ENCODE data around the gene MIXL1. TPM values are rescaled to one million over a fixed set of nuclear protein-coding genes. Genes with fewer than 3 reads are reported as not detected.

Gene MIXL1
- total RNA-seq, 1 experiment from 2014 or later: not detected

DNA sequence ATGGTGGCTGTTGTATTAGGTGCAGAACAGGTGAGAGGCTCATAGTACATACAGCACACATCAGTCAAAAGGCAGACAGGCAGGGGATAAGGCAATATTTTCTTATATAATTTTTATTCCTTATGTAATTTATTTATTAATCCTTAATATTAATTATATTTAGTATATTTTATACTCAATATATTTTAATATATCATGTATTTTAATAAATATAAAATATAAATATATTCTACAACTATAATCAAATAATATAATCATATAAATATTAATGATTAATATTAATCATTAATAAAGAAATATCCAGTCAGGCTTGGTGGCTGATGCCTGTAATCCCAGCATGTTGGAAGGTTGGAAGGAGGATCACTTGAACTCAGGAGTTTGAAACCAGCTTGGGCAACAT lies 19.3 kb upstream of the MIXL1 start:
- Histone ChIP-seq H3K4me1 (ENCODE audit: control insufficient read depth in 1 of 2, insufficient read depth in 2 of 2, low read length in 2 of 2) (no peaks in the 10 kb centered on the region), H3K36me3 (ENCODE audit: control insufficient read depth in 1 of 2, insufficient read depth in 2 of 2, low read length in 2 of 2) (no peaks in the 10 kb centered on the region), H3K27ac (ENCODE audit: low read depth, low read length) (no peak overlapping the region), H3K4me3 (replicated peaks in 1 of 2; ENCODE audit: low read depth in 1 of 2, low read length in 2 of 2) (no peak overlapping the region), H3K4me2 (ENCODE audit: low read length) (no peak overlapping the region), H2AFZ (ENCODE audit: low read depth, low read length, poor library complexity, severe bottlenecking) (no peak overlapping the region), H3K27me3 (ENCODE audit: insufficient read depth, low read length) (no peaks in the 10 kb centered on the region), H4K20me1 (ENCODE audit: insufficient read depth) (no peaks in the 10 kb centered on the region), H3K9ac (ENCODE audit: low read length) (no peak overlapping the region), H3K79me2 (ENCODE audit: insufficient read depth, low read length) (no peaks in the 10 kb centered on the region), H3K9me2 (ENCODE audit: insufficient read depth) (no peaks in the 10 kb centered on the region), H3K9me3 (ENCODE audit: control insufficient read depth in 1 of 2, insufficient read depth in 1 of 2, low read depth in 1 of 2, low read length in 2 of 2) (no peaks in the 10 kb centered on the region)
- ATAC-seq: no peak
- ChIA-PET CTCF (interaction anchor here (1.1 kb wide), 1 partner anchor 79 kb away, joined by 3 read pairs; no protein-coding TSS in a partner anchor), RAD21 (ENCODE audit: low non-redundant PET in 1 of 2, low total read pairs in 2 of 2, uncharacterized antibody in 2 of 2, unreplicated experiment in 2 of 2) (no interaction called here), POLR2A (no interaction called here)
- intact Hi-C loops (cut with micrococcal nuclease): no loop called here
- no peak for DNase-seq (ENCODE audit: low read depth, low spot score)
- TF ChIP-seq SIN3A (IDR thresholded peaks at IDR 0.05; ENCODE audit: low read depth) (no peak), EGR1 (IDR thresholded peaks at IDR 0.05; ENCODE audit: low read depth) (no peak), ELF1 (IDR thresholded peaks at IDR 0.05; ENCODE audit: borderline replicate concordance, low read depth) (no peak), ATF3 (IDR thresholded peaks at IDR 0.05) (no peak), FOSL1 (IDR thresholded peaks at IDR 0.05; ENCODE audit: low read depth) (no peak), REST (IDR thresholded peaks at IDR 0.05; ENCODE audit: low read depth) (no peak), YY1 (IDR thresholded peaks at IDR 0.05; ENCODE audit: extremely low read depth, insufficient replicate concordance, low read depth, low read length) (no peak), SRF (IDR thresholded peaks at IDR 0.05; ENCODE audit: low read depth) (no peak), POLR2A (IDR thresholded peaks at IDR 0.05; ENCODE audit: borderline replicate concordance, extremely low read depth, insufficient read depth, insufficient read length) (no peak), ZNF274 (IDR thresholded peaks at IDR 0.05; ENCODE audit: low read depth, low read length) (no peak)
- TF ChIP-seq, protein P1, sequence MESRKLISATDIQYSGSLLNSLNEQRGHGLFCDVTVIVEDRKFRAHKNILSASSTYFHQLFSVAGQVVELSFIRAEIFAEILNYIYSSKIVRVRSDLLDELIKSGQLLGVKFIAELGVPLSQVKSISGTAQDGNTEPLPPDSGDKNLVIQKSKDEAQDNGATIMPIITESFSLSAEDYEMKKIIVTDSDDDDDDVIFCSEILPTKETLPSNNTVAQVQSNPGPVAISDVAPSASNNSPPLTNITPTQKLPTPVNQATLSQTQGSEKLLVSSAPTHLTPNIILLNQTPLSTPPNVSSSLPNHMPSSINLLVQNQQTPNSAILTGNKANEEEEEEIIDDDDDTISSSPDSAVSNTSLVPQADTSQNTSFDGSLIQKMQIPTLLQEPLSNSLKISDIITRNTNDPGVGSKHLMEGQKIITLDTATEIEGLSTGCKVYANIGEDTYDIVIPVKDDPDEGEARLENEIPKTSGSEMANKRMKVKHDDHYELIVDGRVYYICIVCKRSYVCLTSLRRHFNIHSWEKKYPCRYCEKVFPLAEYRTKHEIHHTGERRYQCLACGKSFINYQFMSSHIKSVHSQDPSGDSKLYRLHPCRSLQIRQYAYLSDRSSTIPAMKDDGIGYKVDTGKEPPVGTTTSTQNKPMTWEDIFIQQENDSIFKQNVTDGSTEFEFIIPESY (IDR thresholded peaks at IDR 0.05; ENCODE audit: extremely low read depth, insufficient replicate concordance, low read length): no peak
- BruUV-seq (replicated peaks): no TSS peak

Measured in HCT116 (cell line).